Brain microvascular endothelial cell (primary cell): ENCODE results near the gene GIPC3.

Source experiments
- DNase-seq: peaks from one replicate; pipeline ENCODE4 v3.0.0-alpha.2; 2020
- H3K27ac ChIP-seq: fragments of 250-450 bp; sonication (Bioruptor Pico); 2 replicates; pipeline ENCODE4 v1.5.1; 2020; ENCODE audit warnings: mild to moderate bottlenecking, moderate library complexity
- H3K27me3 ChIP-seq: fragments of 250-450 bp; sonication (Bioruptor Pico); replicated peaks from 2 replicates; pipeline ENCODE4 v1.5.1; 2020; ENCODE audit warnings: mild to moderate bottlenecking
- H3K36me3 ChIP-seq: fragments of 250-450 bp; sonication (Bioruptor Pico); replicated peaks from 2 replicates; pipeline ENCODE4 v1.5.1; 2020; ENCODE audit warnings: mild to moderate bottlenecking
- H3K4me3 ChIP-seq: 2 replicates; pipeline ENCODE4 v1.5.1; 2011; ENCODE audit warnings: low read depth, mild to moderate bottlenecking, control low read depth, low read length, moderate library complexity
- in situ Hi-C: cut with HindIII; loops from 2 replicates; pipeline ENCODE4 v1.10.0; 2017; ENCODE audit warnings: low sequenced_read_pairs, low pct_ligation_motif_present
- TF ChIP-seq, protein P1 (sequence below): IDR thresholded peaks from 2 replicates; pipeline ENCODE4 v1.5.1; 2011; ENCODE audit warnings: low read depth, mild to moderate bottlenecking, moderate library complexity, low read length, control low read depth, inconsistent platforms; ENCODE audit errors: missing control alignments

GIPC3 gene

DNA sequence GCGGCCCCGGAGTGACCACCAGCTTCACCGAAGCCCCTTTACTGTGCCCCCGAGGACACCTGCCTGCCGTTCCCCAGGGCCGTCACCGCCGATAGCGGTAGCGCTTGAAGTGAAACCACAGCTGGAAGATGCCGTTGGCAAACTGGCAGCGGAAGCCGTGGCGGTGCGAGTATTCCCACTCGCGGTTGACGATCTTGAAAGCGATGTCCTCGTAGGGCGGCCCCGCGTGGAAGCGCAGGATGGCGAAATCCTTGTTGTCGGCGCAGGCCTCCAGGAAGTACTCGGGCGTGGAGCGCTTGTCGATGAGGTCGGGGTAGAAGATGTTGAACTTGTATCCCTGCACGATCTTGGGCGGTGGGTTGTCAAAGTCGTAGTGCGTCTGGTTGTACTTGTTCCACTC, 26.6 kb downstream of the GIPC3 start:
- in situ Hi-C loops = no loop called here
- H3K4me3 ChIP-seq = no peak overlapping the region
- TF ChIP-seq, protein P1, sequence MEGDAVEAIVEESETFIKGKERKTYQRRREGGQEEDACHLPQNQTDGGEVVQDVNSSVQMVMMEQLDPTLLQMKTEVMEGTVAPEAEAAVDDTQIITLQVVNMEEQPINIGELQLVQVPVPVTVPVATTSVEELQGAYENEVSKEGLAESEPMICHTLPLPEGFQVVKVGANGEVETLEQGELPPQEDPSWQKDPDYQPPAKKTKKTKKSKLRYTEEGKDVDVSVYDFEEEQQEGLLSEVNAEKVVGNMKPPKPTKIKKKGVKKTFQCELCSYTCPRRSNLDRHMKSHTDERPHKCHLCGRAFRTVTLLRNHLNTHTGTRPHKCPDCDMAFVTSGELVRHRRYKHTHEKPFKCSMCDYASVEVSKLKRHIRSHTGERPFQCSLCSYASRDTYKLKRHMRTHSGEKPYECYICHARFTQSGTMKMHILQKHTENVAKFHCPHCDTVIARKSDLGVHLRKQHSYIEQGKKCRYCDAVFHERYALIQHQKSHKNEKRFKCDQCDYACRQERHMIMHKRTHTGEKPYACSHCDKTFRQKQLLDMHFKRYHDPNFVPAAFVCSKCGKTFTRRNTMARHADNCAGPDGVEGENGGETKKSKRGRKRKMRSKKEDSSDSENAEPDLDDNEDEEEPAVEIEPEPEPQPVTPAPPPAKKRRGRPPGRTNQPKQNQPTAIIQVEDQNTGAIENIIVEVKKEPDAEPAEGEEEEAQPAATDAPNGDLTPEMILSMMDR = no peak
- no peak overlapping the region for H3K27ac ChIP-seq
- no peak for DNase-seq
- peaks cover 20% of the 10 kb centered on the region for H3K36me3 ChIP-seq
- no peaks in the 10 kb centered on the region for H3K27me3 ChIP-seq

DNA sequence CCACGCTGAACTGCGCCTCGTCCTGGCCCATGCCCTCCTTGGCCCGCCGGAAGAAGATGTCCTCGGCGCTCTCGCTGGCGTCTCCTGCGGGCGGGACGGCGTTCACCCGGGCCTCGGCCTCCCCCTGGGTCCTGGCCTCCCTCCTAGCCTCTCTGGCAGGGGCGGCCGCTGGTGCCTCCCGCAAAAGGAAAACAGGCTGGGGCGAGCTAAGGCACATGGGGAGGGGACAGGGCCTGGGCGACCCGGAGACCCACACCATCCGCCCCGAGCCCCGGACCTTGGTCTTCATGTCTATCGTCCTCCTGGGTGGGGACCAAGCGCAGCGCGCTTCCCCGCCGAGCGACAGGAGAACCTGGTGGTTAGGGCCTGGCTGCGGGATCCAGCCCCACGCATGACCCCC, 27.1 kb downstream of the GIPC3 start:
- peaks cover 23% of the 10 kb centered on the region for H3K36me3 ChIP-seq
- no peak overlapping the region for H3K4me3 ChIP-seq

DNA sequence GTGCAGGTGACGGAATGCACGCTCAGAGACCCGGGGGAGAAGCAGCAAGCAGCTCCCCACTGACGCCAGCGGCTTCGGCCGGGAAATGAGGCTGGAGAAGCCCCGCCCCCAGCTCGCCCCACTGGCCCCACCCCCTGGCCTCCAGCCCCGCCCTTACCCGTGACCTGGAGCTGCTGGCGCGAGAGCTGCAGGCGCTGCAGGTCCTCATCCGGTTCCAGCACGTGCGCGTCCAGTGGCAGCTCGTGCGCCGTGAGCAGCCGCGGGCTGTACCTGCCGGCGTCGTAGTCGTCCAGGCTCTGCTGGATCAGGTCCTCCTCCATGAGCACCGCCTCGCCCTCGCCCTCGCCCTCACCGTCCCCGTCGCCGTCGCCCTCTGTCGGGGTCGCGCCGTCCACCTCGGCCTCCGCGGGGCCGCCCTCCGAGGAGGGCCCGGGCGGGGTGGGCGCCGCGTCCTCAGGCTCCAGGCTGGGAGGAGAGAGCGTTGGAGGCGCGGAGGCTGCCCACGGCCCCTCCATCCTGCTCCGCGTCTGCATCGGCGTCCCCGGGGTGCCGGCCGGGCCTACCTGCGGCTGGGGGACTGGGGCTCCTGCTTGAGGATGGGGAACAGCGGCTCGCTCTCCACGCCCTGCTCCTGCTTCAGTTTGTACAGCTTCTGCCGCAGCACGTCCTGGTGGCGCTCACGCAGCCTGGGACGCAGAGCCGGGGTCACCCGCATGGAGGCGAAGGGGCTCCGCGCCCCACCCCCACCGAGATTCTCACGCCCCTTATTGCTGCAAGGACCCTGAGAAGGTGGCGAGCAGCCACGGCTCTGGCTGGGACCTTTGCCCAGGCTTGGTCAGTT, 27.8 kb downstream of the GIPC3 start:
- no peaks in the 10 kb centered on the region for H3K27me3 ChIP-seq
- no peak overlapping the region for H3K27ac ChIP-seq
- TF ChIP-seq, protein P1 = no peak
- DNase-seq = no peak
- in situ Hi-C loops = no loop called here
- no peak overlapping the region for H3K4me3 ChIP-seq
- peaks cover 23% of the 10 kb centered on the region for H3K36me3 ChIP-seq

More for the DNA sequence above, 27.1 kb downstream of the GIPC3 start:
- no peak for DNase-seq
- Histone ChIP-seq H3K27me3 (no peaks in the 10 kb centered on the region), H3K27ac (no peak overlapping the region)
- TF ChIP-seq, protein P1 = no peak
- in situ Hi-C loops = no loop called here

DNA sequence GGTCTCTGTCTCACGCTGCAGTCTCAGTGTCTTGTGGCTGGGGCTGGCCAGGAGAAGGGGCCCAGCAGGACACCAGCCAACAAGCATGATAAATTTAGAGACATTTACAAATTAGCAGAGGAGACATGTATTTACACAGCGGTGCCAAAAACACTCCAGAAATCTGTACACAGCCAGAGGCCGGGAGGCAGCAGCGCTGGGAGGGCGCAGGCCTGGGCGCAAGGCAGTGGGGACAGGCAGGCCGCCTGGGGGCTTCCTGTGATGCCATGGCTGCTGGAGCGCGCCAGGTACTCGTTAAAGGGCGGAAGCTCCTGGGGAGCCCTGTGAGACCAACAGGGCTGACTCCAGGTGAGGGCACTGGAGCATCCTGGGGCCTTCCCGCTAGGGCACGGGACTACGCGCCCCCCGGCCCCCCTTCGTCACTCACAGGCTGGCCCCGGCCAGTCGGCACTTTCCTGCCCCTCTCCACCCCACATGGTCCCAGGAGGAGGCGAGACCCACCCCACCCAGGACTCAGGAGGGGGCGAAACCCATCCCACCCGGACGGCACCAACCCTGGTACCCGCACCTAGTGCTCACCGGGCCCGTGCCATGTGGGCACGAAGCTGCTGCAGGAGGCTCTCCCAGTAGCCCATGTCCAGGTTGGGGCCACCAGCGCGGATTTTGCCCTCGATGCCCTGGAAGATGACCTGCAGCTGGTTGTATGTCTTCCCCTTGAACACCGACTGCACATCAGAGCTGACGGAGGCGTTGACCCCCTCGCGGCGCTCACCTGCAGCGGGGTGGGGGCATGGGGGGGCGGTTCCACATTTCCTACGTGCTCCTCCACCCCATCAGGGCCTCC, 28.8 kb downstream of the GIPC3 start:
- in situ Hi-C loops = no loop called here
- DNase-seq = no peak
- Histone ChIP-seq H3K36me3 (peaks cover 23% of the 10 kb centered on the region), H3K4me3 (no peak overlapping the region), H3K27me3 (no peaks in the 10 kb centered on the region), H3K27ac (no peak overlapping the region)
- TF ChIP-seq, protein P1 = no peak

DNA sequence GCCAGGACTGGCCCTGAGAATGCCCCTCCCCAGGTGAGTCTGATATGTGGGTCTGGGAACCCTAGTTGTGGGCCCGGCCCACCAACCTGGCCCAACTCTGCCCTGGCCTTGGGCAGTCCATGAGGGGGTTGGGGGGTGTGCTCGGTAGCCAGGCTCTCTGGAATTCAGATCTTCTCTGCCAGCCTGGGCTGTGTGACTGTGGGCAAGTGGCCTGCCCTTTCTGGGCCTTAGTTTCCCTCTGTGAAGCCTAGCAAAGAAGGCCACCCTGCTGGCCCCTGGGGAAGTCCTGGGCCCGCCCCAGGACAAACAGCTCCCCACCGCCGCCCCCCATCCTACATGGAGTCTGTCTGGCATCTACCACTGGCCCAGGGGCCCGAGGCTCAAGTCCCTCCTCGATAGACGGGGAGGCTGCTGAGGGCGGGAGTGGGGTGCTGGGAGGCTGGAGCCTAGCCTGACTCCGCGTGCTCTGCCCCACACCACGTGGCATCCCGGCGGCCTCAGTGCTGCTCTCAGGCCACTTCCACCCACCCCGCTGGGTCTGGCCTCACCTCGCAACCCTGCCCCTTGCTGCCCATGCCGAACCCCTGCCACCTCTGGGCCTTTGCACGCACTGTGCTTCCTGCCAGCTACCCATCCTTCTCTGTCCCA, 29.7 kb downstream of the GIPC3 start:
- Histone ChIP-seq H3K36me3 (peaks cover 25% of the 10 kb centered on the region), H3K4me3 (no peak overlapping the region), H3K27ac (no peak overlapping the region), H3K27me3 (no peaks in the 10 kb centered on the region)
- TF ChIP-seq, protein P1 = no peak
- DNase-seq = no peak
- in situ Hi-C loops = no loop called here
